Measurements from ENCODE around the gene LHX1.
A peak's percentile ranks its signal among the peaks of the same experiment; 100 is the strongest.

Gene LHX1

GRCh38 chr17:36934692-36935630 lies 2.3 kb upstream of the LHX1 start:
- TF ChIP-seq CTCF (IDR thresholded peaks at IDR 0.05): no peak
- no peak for DNase-seq (ENCODE audit: low spot score)
- no peak overlapping the region for H3K27ac ChIP-seq
- peak overlapping the region; percentile 59 for H3K4me3 ChIP-seq

- no peak for TF ChIP-seq CTCF (IDR thresholded peaks at IDR 0.05)
- no peak for DNase-seq (ENCODE audit: low spot score)
- Histone ChIP-seq H3K4me3 (peak overlapping the region; percentile 59), H3K27ac (no peak overlapping the region)
Measured at GRCh38 chr17:36935671-36936454, 1.4 kb upstream of the LHX1 start.

- peak overlapping the region; percentile 59 for H3K4me3 ChIP-seq
- no peak overlapping the region for H3K27ac ChIP-seq
- TF ChIP-seq CTCF (IDR thresholded peaks at IDR 0.05): no peak
- peak; percentile 55 for DNase-seq (ENCODE audit: low spot score)
Measured at GRCh38 chr17:36936455-36937000, 747 bp upstream of the LHX1 start.

GRCh38 chr17:36937959-36938565 lies 787 bp downstream of the LHX1 start:
- no peak for TF ChIP-seq CTCF (IDR thresholded peaks at IDR 0.05)
- H3K27ac ChIP-seq: no peak overlapping the region
- DNase-seq (ENCODE audit: low spot score): no peak
- H3K4me3 ChIP-seq: peak overlapping the region; percentile 59

- H3K27ac ChIP-seq: no peak overlapping the region
- peak overlapping the region; percentile 48 for H3K4me3 ChIP-seq
- no peak for TF ChIP-seq CTCF (IDR thresholded peaks at IDR 0.05)
- DNase-seq (ENCODE audit: low spot score): no peak
Measured at GRCh38 chr17:36938566-36939051, 1.3 kb downstream of the LHX1 start.

- no peak for DNase-seq (ENCODE audit: low spot score)
- Histone ChIP-seq H3K4me3 (no peak overlapping the region), H3K27ac (no peak overlapping the region)
- no peak for TF ChIP-seq CTCF (IDR thresholded peaks at IDR 0.05)
Measured at GRCh38 chr17:36939052-36939801, 2.0 kb downstream of the LHX1 start.
